Measurements from ENCODE around the gene PFDN6. TPM values are rescaled to one million over a fixed set of nuclear protein-coding genes. Genes with fewer than 3 reads are reported as not detected.
A peak's percentile ranks its signal among the peaks of the same experiment; 100 is the strongest.
"Not testable (repeated sequence)": the region's sequence is repeated elsewhere in the genome, so short reads cannot be mapped to it uniquely, and the experiment has no call there.

The PFDN6 gene
- total RNA-seq, 6 experiments from 2014 or later = 52.1 to 73.7 (median 69.7) TPM

DNA sequence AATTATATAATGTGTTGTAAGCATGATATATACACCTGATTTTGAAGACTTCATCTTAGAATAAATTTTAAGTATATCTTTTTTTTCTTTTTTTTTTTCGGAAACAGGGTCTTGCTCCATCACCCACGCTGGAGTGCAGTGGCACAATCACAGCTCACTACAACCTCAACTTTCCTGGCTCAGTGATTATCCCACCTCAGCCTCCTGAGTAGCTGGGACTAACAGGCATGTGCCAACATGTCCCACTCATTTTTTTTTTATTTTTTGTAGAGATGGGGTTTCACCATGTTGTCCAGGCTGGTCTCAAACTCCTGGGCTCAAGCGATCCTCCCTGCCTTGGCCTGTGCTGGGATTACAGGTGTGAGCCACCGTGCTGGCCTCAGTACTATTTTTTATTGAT, 34.8 kb upstream of the PFDN6 start:
- Mint-ChIP-seq H3K4me3 (no peak overlapping the region), H3K36me3 (ENCODE audit: low read depth) (peaks cover 20% of the 10 kb centered on the region), H3K27ac (no peak overlapping the region), H3K4me1 (ENCODE audit: low read depth) (peaks cover 37% of the 10 kb centered on the region), H3K9me3 (no peaks in the 10 kb centered on the region), H3K27me3 (ENCODE audit: insufficient read depth) (peaks cover 6% of the 10 kb centered on the region)
- DNase-seq = no peak
- TF ChIP-seq, protein P1, sequence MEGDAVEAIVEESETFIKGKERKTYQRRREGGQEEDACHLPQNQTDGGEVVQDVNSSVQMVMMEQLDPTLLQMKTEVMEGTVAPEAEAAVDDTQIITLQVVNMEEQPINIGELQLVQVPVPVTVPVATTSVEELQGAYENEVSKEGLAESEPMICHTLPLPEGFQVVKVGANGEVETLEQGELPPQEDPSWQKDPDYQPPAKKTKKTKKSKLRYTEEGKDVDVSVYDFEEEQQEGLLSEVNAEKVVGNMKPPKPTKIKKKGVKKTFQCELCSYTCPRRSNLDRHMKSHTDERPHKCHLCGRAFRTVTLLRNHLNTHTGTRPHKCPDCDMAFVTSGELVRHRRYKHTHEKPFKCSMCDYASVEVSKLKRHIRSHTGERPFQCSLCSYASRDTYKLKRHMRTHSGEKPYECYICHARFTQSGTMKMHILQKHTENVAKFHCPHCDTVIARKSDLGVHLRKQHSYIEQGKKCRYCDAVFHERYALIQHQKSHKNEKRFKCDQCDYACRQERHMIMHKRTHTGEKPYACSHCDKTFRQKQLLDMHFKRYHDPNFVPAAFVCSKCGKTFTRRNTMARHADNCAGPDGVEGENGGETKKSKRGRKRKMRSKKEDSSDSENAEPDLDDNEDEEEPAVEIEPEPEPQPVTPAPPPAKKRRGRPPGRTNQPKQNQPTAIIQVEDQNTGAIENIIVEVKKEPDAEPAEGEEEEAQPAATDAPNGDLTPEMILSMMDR (IDR thresholded peaks at IDR 0.05) = no peak

GRCh38 chr6:33259032-33259431, 30.4 kb upstream of the PFDN6 start:
- Mint-ChIP-seq H3K36me3 (ENCODE audit: low read depth) (peaks cover 25% of the 10 kb centered on the region), H3K4me3 (no peak overlapping the region), H3K27me3 (ENCODE audit: insufficient read depth) (no peaks in the 10 kb centered on the region), H3K27ac (no peak overlapping the region), H3K4me1 (ENCODE audit: low read depth) (peaks cover 17% of the 10 kb centered on the region), H3K9me3 (no peaks in the 10 kb centered on the region)
- TF ChIP-seq, protein P1 (IDR thresholded peaks at IDR 0.05) = no peak
- no peak for DNase-seq

- H3K9me3 Mint-ChIP-seq; DNase-seq; H3K27ac Mint-ChIP-seq; H3K4me3 Mint-ChIP-seq; H3K27me3 Mint-ChIP-seq (ENCODE audit: insufficient read depth): not testable (repeated sequence)
- Mint-ChIP-seq H3K4me1 (ENCODE audit: low read depth) (peaks cover 17% of the 10 kb centered on the region), H3K36me3 (ENCODE audit: low read depth) (peaks cover 46% of the 10 kb centered on the region)
Observed at GRCh38 chr6:33262490-33262889, 26.9 kb upstream of the PFDN6 start.

GRCh38 chr6:33264015-33264414, 25.4 kb upstream of the PFDN6 start:
- H3K4me1 Mint-ChIP-seq (ENCODE audit: low read depth) = peaks cover 17% of the 10 kb centered on the region
- TF ChIP-seq, protein P1 (IDR thresholded peaks at IDR 0.05) = no peak
- no peaks in the 10 kb centered on the region for H3K9me3 Mint-ChIP-seq
- H3K4me3 Mint-ChIP-seq = no peak overlapping the region
- H3K36me3 Mint-ChIP-seq (ENCODE audit: low read depth) = peaks cover 51% of the 10 kb centered on the region
- no peak for DNase-seq
- no peak overlapping the region for H3K27ac Mint-ChIP-seq
- no peaks in the 10 kb centered on the region; the same call in 1 of the 2 replicates for H3K27me3 Mint-ChIP-seq (ENCODE audit: insufficient read depth)

DNA sequence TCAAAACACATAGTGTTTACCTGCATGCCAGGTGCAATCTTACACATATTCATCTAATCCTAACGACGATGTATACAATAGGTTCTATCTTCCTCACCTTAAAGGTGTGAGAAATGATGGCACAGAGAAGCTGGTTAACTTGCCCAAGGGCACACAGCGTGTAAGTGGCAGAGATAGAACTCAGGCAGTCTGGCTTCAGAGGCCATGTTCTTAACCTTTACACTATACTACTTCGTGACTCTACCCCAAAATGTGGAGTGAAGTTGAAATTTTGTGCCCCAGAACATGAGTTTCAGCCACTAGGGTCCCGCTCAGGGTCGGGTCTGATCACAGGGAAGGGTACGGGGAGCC, 18.3 kb upstream of the PFDN6 start:
- TF ChIP-seq, protein P1 (IDR thresholded peaks at IDR 0.05) = peak; percentile 44; the same call in 1 of the 2 replicates
- H3K4me3 Mint-ChIP-seq = peak overlapping the region; percentile 97
- peaks cover 14% of the 10 kb centered on the region for H3K9me3 Mint-ChIP-seq
- H3K27me3 Mint-ChIP-seq (ENCODE audit: insufficient read depth) = peaks cover 18% of the 10 kb centered on the region
- no peak for DNase-seq
- H3K27ac Mint-ChIP-seq = peak overlapping the region; percentile 99
- peaks cover 52% of the 10 kb centered on the region for H3K4me1 Mint-ChIP-seq (ENCODE audit: low read depth)
- H3K36me3 Mint-ChIP-seq (ENCODE audit: low read depth) = peaks cover 70% of the 10 kb centered on the region

DNA sequence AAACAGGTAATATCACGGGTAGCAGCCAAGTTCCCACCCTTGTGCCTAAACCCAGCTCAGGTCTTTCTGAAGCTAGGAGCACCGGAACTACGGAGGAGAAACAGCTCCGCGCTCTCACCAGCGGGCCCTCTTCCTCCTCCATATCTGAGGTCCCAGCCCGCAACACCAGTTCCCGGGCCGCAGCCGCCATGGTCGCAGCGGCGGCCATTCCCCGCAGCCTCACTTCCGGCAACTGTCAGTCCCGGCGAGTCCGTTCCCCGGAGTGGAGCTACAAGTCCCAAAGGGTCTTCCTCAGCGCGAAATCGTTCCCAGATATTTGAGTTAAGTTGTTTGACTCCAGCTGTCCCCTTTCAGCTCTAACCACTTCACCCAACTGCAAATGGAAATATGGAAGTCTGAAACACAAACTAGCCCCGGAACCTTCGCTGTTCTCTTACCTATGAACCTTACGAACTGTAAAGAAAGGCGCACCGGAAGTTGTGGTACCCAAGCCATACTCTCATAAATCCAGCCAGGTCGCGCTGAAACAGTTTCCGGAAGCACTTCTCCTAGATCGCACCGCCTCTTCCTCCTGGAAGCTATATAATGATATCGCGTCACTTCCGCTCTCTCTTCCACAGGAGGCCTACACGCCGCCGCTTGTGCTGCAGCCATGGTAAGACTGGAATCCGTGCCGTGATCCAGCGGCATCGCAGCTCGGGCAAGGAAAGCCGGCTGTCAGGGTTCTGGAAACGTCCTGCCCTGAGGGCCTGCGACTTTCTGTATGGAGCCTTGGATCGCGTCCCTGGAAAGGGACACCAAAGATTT, 17.7 kb upstream of the PFDN6 start, which contains the start of the genes RPS18 and VPS52:
Gene RPS18 (plus strand): TSS at position 608 of the 807 bp plus-strand sequence. CDS start 45 bp downstream, at position 653.
Gene VPS52 (minus strand): TSS at position 409 of the 807 bp plus-strand sequence. CDS start 201 bp downstream, at position 208.
- Mint-ChIP-seq H3K4me3 (peak within 1 kb of the TSS; percentile 97), H3K9me3 (peaks cover 14% of the 10 kb centered on the region), H3K27ac (peak within 1 kb of the TSS; percentile 99), H3K36me3 (ENCODE audit: low read depth) (peaks cover 70% of the 10 kb centered on the region), H3K4me1 (ENCODE audit: low read depth) (peaks cover 58% of the 10 kb centered on the region), H3K27me3 (ENCODE audit: insufficient read depth) (peaks cover 20% of the 10 kb centered on the region)
- TF ChIP-seq, protein P1 (IDR thresholded peaks at IDR 0.05) = no peak; the same call in none of the 2 replicates
- DNase-seq = peak; percentile 99

Data from HFFc6 (cell line).